Measurements from ENCODE around the gene CSRNP3. TPM values are rescaled to one million over a fixed set of nuclear protein-coding genes. Genes with fewer than 3 reads are reported as not detected.
A peak's percentile ranks its signal among the peaks of the same experiment; 100 is the strongest.

Gene CSRNP3
- total RNA-seq, 1 experiment from 2014 or later: 1.3 TPM

DNA sequence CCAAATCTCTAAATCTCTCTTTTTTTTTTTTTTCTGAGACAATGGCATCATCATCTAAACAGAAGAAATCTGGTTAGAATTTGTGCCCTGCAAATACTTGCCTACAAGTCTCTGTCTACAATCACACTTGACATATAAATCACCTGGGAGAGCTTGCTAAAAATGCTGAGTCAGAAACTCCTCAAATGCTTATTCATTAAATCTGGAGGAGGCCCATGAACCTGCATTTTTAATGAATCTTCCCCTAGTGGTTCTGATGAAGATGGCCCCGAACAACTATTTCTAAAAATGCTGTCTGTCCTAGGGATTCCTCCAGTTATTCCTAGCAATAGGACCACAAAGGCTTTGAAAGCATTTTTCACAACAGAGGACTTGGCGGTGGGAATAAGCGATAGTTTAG is 1.6 kb upstream of the CSRNP3 start:
- Histone ChIP-seq H3K36me3 (ENCODE audit: control insufficient read depth, insufficient read depth, low read length) (no peaks in the 10 kb centered on the region), H3K4me1 (no peaks in the 10 kb centered on the region; the same call in 1 of the 2 replicates), H3K4me3 (ENCODE audit: low read depth, low read length) (no peak overlapping the region), H3K9me3 (no peaks in the 10 kb centered on the region; the same call in 1 of the 2 replicates), H3K27me3 (replicated peaks; ENCODE audit: control insufficient read depth, insufficient read depth, low read length) (peaks cover 1% of the 10 kb centered on the region)
- DNase-seq: no peak
- H3K9me3 Mint-ChIP-seq (ENCODE audit: unreplicated experiment): no peaks in the 10 kb centered on the region
- intact Hi-C loops (cut with micrococcal nuclease; ENCODE audit: unreplicated experiment): no loop called here
- H3K27ac Mint-ChIP-seq (ENCODE audit: unreplicated experiment): no peak overlapping the region
- TF ChIP-seq, protein P1, sequence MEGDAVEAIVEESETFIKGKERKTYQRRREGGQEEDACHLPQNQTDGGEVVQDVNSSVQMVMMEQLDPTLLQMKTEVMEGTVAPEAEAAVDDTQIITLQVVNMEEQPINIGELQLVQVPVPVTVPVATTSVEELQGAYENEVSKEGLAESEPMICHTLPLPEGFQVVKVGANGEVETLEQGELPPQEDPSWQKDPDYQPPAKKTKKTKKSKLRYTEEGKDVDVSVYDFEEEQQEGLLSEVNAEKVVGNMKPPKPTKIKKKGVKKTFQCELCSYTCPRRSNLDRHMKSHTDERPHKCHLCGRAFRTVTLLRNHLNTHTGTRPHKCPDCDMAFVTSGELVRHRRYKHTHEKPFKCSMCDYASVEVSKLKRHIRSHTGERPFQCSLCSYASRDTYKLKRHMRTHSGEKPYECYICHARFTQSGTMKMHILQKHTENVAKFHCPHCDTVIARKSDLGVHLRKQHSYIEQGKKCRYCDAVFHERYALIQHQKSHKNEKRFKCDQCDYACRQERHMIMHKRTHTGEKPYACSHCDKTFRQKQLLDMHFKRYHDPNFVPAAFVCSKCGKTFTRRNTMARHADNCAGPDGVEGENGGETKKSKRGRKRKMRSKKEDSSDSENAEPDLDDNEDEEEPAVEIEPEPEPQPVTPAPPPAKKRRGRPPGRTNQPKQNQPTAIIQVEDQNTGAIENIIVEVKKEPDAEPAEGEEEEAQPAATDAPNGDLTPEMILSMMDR (IDR thresholded peaks at IDR 0.05; ENCODE audit: insufficient read depth in 1 of 2, low read depth in 1 of 2, low read length in 1 of 2, severe bottlenecking in 1 of 2, unreplicated experiment in 1 of 2): no peak
- no TSS peak for BruUV-seq (replicated peaks)
- ChIA-PET CTCF (no interaction called here), POLR2A (no interaction called here)
- H3K27me3 Mint-ChIP-seq (ENCODE audit: insufficient read depth, unreplicated experiment): no peaks in the 10 kb centered on the region
- H3K4me3 Mint-ChIP-seq (ENCODE audit: unreplicated experiment): no peak overlapping the region
- H3K4me1 Mint-ChIP-seq (ENCODE audit: low read depth, unreplicated experiment): no peaks in the 10 kb centered on the region
- no peaks in the 10 kb centered on the region for H3K36me3 Mint-ChIP-seq (ENCODE audit: insufficient read depth, unreplicated experiment)

DNA sequence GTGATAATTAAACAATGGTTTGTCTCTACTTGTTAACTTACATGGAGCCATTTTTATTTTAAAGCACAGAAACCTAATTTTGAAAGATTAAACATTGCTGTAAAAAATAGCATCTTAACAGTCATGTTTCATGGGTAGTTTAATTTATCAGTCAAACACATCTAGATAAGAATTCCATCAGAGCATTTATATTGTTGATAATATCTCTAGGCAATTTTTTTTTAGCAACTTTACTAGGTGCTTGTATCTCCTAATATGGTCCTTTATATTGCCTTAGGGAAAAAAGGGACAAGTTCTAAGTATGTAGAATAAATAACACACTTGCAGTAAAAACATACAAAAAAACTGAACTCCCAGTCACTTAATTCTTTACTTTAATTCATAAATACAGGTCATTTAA is 863 bp downstream of the CSRNP3 start:
- Mint-ChIP-seq H3K27ac (ENCODE audit: unreplicated experiment) (no peak overlapping the region), H3K27me3 (ENCODE audit: insufficient read depth, unreplicated experiment) (no peaks in the 10 kb centered on the region), H3K36me3 (ENCODE audit: insufficient read depth, unreplicated experiment) (no peaks in the 10 kb centered on the region), H3K9me3 (ENCODE audit: unreplicated experiment) (no peaks in the 10 kb centered on the region), H3K4me3 (ENCODE audit: unreplicated experiment) (peak overlapping the region; percentile 76), H3K4me1 (ENCODE audit: low read depth, unreplicated experiment) (no peaks in the 10 kb centered on the region)
- no peak for DNase-seq
- intact Hi-C loops (cut with micrococcal nuclease; ENCODE audit: unreplicated experiment): no loop called here
- POLR2A ChIA-PET: no interaction called here
- Histone ChIP-seq H3K9me3 (no peaks in the 10 kb centered on the region), H3K36me3 (ENCODE audit: control insufficient read depth, insufficient read depth, low read length) (no peaks in the 10 kb centered on the region), H3K27me3 (replicated peaks; ENCODE audit: control insufficient read depth, insufficient read depth, low read length) (peaks cover 1% of the 10 kb centered on the region), H3K4me1 (no peaks in the 10 kb centered on the region; the same call in 1 of the 2 replicates), H3K4me3 (ENCODE audit: low read depth, low read length) (no peak overlapping the region)
- CTCF ChIA-PET: interaction anchor here (1.4 kb wide), 1 partner anchor 35 kb away, joined by 4 read pairs; no protein-coding TSS in a partner anchor
- TF ChIP-seq, protein P1 (IDR thresholded peaks at IDR 0.05; ENCODE audit: insufficient read depth in 1 of 2, low read depth in 1 of 2, low read length in 1 of 2, severe bottlenecking in 1 of 2, unreplicated experiment in 1 of 2): no peak
- BruUV-seq (replicated peaks): no TSS peak

DNA sequence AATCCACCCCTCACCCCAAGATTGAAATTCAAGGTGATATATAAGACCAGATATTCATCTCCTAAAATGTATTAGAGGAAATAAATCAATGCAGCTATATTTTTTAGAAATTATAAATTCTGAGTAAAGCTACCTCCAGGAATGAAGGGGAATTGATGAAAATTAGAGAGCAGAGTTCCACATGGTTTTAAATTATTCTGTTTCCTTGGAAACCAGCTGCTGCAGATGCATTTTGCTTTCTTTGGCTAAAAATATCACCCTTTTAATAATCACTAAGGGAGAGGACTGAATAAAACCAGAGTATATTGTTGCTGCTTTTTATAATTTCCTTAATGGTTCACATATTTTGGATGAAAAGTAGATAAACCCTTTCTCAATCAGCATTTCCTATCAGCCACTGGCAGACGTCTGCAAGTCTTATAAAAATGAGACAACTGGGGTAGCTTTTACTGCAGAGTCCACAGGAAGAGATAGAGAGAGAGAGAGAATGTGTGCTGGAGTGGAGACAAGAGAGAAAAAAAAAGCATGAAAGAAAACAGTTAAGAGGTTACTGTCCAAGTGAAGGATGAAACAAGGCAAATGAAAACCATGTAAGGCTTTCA is 2.0 kb downstream of the CSRNP3 start:
- Mint-ChIP-seq H3K27ac (ENCODE audit: unreplicated experiment) (no peak overlapping the region), H3K9me3 (ENCODE audit: unreplicated experiment) (no peaks in the 10 kb centered on the region), H3K4me1 (ENCODE audit: low read depth, unreplicated experiment) (no peaks in the 10 kb centered on the region), H3K4me3 (ENCODE audit: unreplicated experiment) (no peak overlapping the region), H3K36me3 (ENCODE audit: insufficient read depth, unreplicated experiment) (no peaks in the 10 kb centered on the region), H3K27me3 (ENCODE audit: insufficient read depth, unreplicated experiment) (no peaks in the 10 kb centered on the region)
- Histone ChIP-seq H3K36me3 (ENCODE audit: control insufficient read depth, insufficient read depth, low read length) (no peaks in the 10 kb centered on the region), H3K9me3 (no peaks in the 10 kb centered on the region), H3K4me1 (no peaks in the 10 kb centered on the region; the same call in 1 of the 2 replicates), H3K27me3 (replicated peaks; ENCODE audit: control insufficient read depth, insufficient read depth, low read length) (no peaks in the 10 kb centered on the region), H3K4me3 (ENCODE audit: low read depth, low read length) (no peak overlapping the region)
- ChIA-PET POLR2A (no interaction called here), CTCF (no interaction called here)
- no TSS peak for BruUV-seq (replicated peaks)
- TF ChIP-seq, protein P1 (IDR thresholded peaks at IDR 0.05; ENCODE audit: insufficient read depth in 1 of 2, low read depth in 1 of 2, low read length in 1 of 2, severe bottlenecking in 1 of 2, unreplicated experiment in 1 of 2): no peak
- no peak for DNase-seq
- intact Hi-C loops (cut with micrococcal nuclease; ENCODE audit: unreplicated experiment): no loop called here

All from Caco-2 (cell line).